GM12878 (cell line): ENCODE data around the gene NAMPT. TPM values are rescaled to one million over a fixed set of nuclear protein-coding genes. Genes with fewer than 3 reads are reported as not detected.

ENCODE experiments used
- ATAC-seq: fragments of 200-7000 bp; cut with Tn5 transposase; 3 replicates; pipeline ENCODE4 v1.9.1; 2020; ENCODE audit warnings: mild to moderate bottlenecking, moderate library complexity
- BruUV-seq: library from RNA; stranded (reverse); fragments of 400-500 nt; replicated peaks from 2 replicates; lab custom pipeline; 2021; lab: Mats Ljungman, UMichigan
- CTCF ChIA-PET: fragments of 300-600 bp; sonication (Branson Sonifier 250); formaldehyde crosslinking; extraction: SDS; loops from one replicate; lab custom pipeline; 2021; ENCODE audit warnings: inconsistent platforms; lab: Yijun Ruan, JAX
- POLR2A ChIA-PET: fragments of 350-600 bp; formaldehyde crosslinking; extraction: SDS; loops from one replicate; lab custom pipeline; 2021; ENCODE audit warnings: inconsistent platforms; lab: Charles Lee
- RAD21 ChIA-PET: fragments of 300-600 bp; sonication (Branson Sonifier 250); formaldehyde crosslinking; loops from one replicate; lab custom pipeline; 2023; ENCODE audit warnings: antibody characterized with exemption; ENCODE audit not compliant: unreplicated experiment; lab: Charles Lee
- SMC1A ChIA-PET: fragments of 300-600 bp; sonication (Branson Sonifier 250); formaldehyde crosslinking; loops from one replicate; lab custom pipeline; 2023; ENCODE audit not compliant: unreplicated experiment, uncharacterized antibody; lab: Charles Lee
- DNase-seq: peaks from one replicate; pipeline ENCODE4 v3.0.0-alpha.2; 2011; ENCODE audit warnings: low read depth, low spot score
- FAIRE-seq: peaks from 3 replicates; lab custom pipeline; 2011; peaks lifted over from hg19 to GRCh38; lab: Jason Lieb, UNC
- H2AFZ ChIP-seq: 2 replicates; pipeline ENCODE4 v1.6.0; 2011; ENCODE audit warnings: low read depth, low read length, control low read depth; ENCODE audit not compliant: control insufficient read depth
- H3K27ac ChIP-seq: 2 replicates; pipeline ENCODE4 v1.5.1; 2011; ENCODE audit warnings: control low read depth; ENCODE audit not compliant: control insufficient read depth, insufficient read depth
- H3K27me3 ChIP-seq, 2 experiments: replicated peaks in 1 of 2; 2 replicates each; pipeline versions ENCODE4 v1.6.0 to v1.6.1; 2011; ENCODE audit warnings: low read length in 1 of 2; ENCODE audit not compliant: control insufficient read depth in 2 of 2, insufficient read depth in 2 of 2
- H3K36me3 ChIP-seq, 2 experiments: 2 replicates each; pipeline ENCODE4 v1.5.1; 2011; ENCODE audit warnings: low read length in 1 of 2; ENCODE audit not compliant: control insufficient read depth in 2 of 2, insufficient read depth in 2 of 2
- H3K4me1 ChIP-seq: 2 replicates; pipeline ENCODE4 v1.6.1; 2011; ENCODE audit warnings: mild to moderate bottlenecking, low read length, moderate library complexity, mixed read lengths; ENCODE audit not compliant: control insufficient read depth, insufficient read depth
- H3K4me2 ChIP-seq: 2 replicates; pipeline ENCODE4 v1.6.0; 2011; ENCODE audit warnings: control low read depth; ENCODE audit not compliant: control insufficient read depth, insufficient read depth
- H3K4me3 ChIP-seq: fragments of 200-600 bp; sonication (generic); 2 replicates; pipeline ENCODE4 v1.5.1; 2016
- H3K79me2 ChIP-seq: 2 replicates; pipeline ENCODE4 v1.6.0; 2011; ENCODE audit warnings: low read length; ENCODE audit not compliant: control insufficient read depth, insufficient read depth
- H3K9ac ChIP-seq: 2 replicates; pipeline ENCODE4 v1.8.0; 2011; ENCODE audit warnings: low read length, control low read depth, mixed read lengths; ENCODE audit not compliant: control insufficient read depth, insufficient read depth
- H3K9me3 ChIP-seq: replicated peaks from 3 replicates; pipeline ENCODE4 v1.5.1; 2011; ENCODE audit warnings: mild to moderate bottlenecking, low read length; ENCODE audit not compliant: control insufficient read depth, insufficient read depth
- H4K20me1 ChIP-seq: 2 replicates; pipeline ENCODE4 v1.6.0; 2011; ENCODE audit not compliant: control insufficient read depth, insufficient read depth
- ASH2L ChIP-seq: fragments of 300-600, 200-600 bp; sonication (generic); IDR thresholded peaks from 2 replicates; pipeline ENCODE4 v1.6.1; 2017; ENCODE audit warnings: low read depth, mild to moderate bottlenecking, borderline replicate concordance
- BCL11A ChIP-seq: IDR thresholded peaks from 2 replicates; pipeline ENCODE4 v1.6.1; 2011; ENCODE audit warnings: low read depth, low read length
- BCL3 ChIP-seq: IDR thresholded peaks from 2 replicates; pipeline ENCODE4 v1.6.1; 2011; ENCODE audit warnings: borderline replicate concordance, low read depth, mild to moderate bottlenecking, moderate library complexity, low read length; ENCODE audit not compliant: insufficient read depth, poor library complexity, severe bottlenecking
- BMI1 ChIP-seq: fragments of 450-650 bp; IDR thresholded peaks from 2 replicates; pipeline ENCODE4 v1.6.1; 2016; ENCODE audit warnings: mild to moderate bottlenecking, moderate library complexity, borderline replicate concordance
- CBX5 ChIP-seq: sonication (generic); IDR thresholded peaks from 2 replicates; pipeline ENCODE4 v1.6.1; 2016; ENCODE audit warnings: low read depth, moderate library complexity, mild to moderate bottlenecking, inconsistent platforms
- EZH2 ChIP-seq: IDR thresholded peaks from 2 replicates; pipeline ENCODE4 v1.6.1; 2012; ENCODE audit warnings: low read depth, mild to moderate bottlenecking, control low read depth, inconsistent platforms, low read length, borderline replicate concordance; ENCODE audit not compliant: control insufficient read depth
- GABPA ChIP-seq: IDR thresholded peaks from 2 replicates; pipeline ENCODE4 v1.6.1; 2014; ENCODE audit warnings: antibody characterized with exemption, low read depth, mild to moderate bottlenecking, inconsistent platforms
- IRF5 ChIP-seq: fragments of 450-650 bp; IDR thresholded peaks from 2 replicates; pipeline ENCODE4 v1.6.1; 2017; ENCODE audit warnings: borderline replicate concordance
- MEF2B ChIP-seq: fragments of 450-650 bp; IDR thresholded peaks from 2 replicates; pipeline ENCODE4 v1.6.1; 2018; ENCODE audit warnings: mild to moderate bottlenecking, moderate library complexity; ENCODE audit not compliant: partially characterized antibody, poor library complexity, severe bottlenecking
- NR2C2 ChIP-seq: IDR thresholded peaks from 2 replicates; pipeline ENCODE4 v1.6.1; 2011; ENCODE audit warnings: borderline replicate concordance, low read depth; ENCODE audit not compliant: control insufficient read depth, insufficient read length
- RAD21 ChIP-seq: IDR thresholded peaks from 2 replicates; pipeline ENCODE4 v1.6.1; 2011; ENCODE audit warnings: mild to moderate bottlenecking, low read depth, low read length, moderate library complexity; ENCODE audit not compliant: insufficient read depth
- SMAD1 ChIP-seq: fragments of 450-650 bp; IDR thresholded peaks from 2 replicates; pipeline ENCODE4 v1.6.1; 2018; ENCODE audit warnings: mild to moderate bottlenecking, low read depth; ENCODE audit not compliant: partially characterized antibody
- ZBTB4 ChIP-seq: fragments of 450-650 bp; formaldehyde crosslinking; IDR thresholded peaks from 2 replicates; pipeline ENCODE4 v1.4.0; 2022; ENCODE audit warnings: mild to moderate bottlenecking, moderate library complexity
- ZNF24 ChIP-seq: fragments of 450-650 bp; IDR thresholded peaks from 2 replicates; pipeline ENCODE4 v1.6.1; 2017; ENCODE audit warnings: antibody characterized with exemption, mild to moderate bottlenecking
- WGBS: methylation state at CpG from one replicate; pipeline ENCODE4 v1.1.6; 2016; ENCODE audit warnings: low lambda C conversion rate; ENCODE audit not compliant: insufficient replicate concordance, insufficient coverage; ENCODE audit errors: missing lambda C conversion rate; 5-methylcytosine and 5-hydroxymethylcytosine counted together
- in situ Hi-C: fragments of 300-500 bp; cut with MboI; formaldehyde crosslinking; loops from 9 replicates; pipeline ENCODE4 v1.14.3; 2018; ENCODE audit warnings: mixed read lengths
- intact Hi-C: fragments of 100-400 bp; cut with micrococcal nuclease; formaldehyde crosslinking; loops from one replicate; pipeline ENCODE4 v1.14.2; 2022; ENCODE audit not compliant: unreplicated experiment
- polyA plus RNA-seq, 11 experiments: library from polyadenylated mRNA; depleted of rRNA in 4 of 11; unstranded in 6 of 11; stranded (reverse) in 5 of 11; fragments of >200 nt; fragmentation: Nextera tagmentation in 4 of 11; fragmentation: Illumina TruSeq in 1 of 11; extraction: Ambion mirVana in 4 of 11; extraction: Trizol in 1 of 11; gene quantifications; 1 replicate in 1 of 11; 2 replicates in 10 of 11; pipeline versions ENCODE4 v1.2.1 to v1.2.3, GENCODE V29; 2011 to 2016; ENCODE audit warnings: inconsistent platforms in 2 of 11, missing spikeins in 2 of 11, low read depth in 1 of 11
- total RNA-seq, 4 experiments: library from RNA; depleted of rRNA in 3 of 4; stranded (reverse); fragments of >200 nt in 3 of 4; fragmentation: Illumina TruSeq in 1 of 4; extraction: Trizol in 1 of 4; gene quantifications; 2 replicates each; pipeline versions ENCODE4 v1.2.1 to v1.2.3, GENCODE V29; 2013 to 2021

NAMPT gene
- total and polyA plus RNA-seq, 10 of the 15 experiments (the other 5 are each of a cell fraction or from before 2014, with no cell fraction given): 28.3 to 173 (median 75.0) TPM

GRCh38 chr7:106216923-106217542 is 67.8 kb downstream of the NAMPT start:
- Histone ChIP-seq H3K4me3 (no peak overlapping the region), H4K20me1 (no peaks in the 10 kb centered on the region), H2AFZ (no peak overlapping the region), H3K27me3 (no peaks in the 10 kb centered on the region), H3K4me2 (no peak overlapping the region), H3K27ac (no peak overlapping the region)
- ATAC-seq (no peak), DNase-seq (no peak)
- in situ Hi-C loops: no loop called here
- no TSS peak for BruUV-seq
- 52% methylated on average over 8 of the region's 8 CpGs for WGBS
- POLR2A ChIA-PET: interaction anchor here (0.8 kb wide), 1 partner anchor 13 kb away, joined by 3 read pairs; no protein-coding TSS in a partner anchor
- RAD21 ChIA-PET: interaction anchor here (1.2 to 1.4 kb wide), 2 partner anchors 68 to 245 kb away, joined by 4 to 5 read pairs; partner anchors contain the start of gene NAMPT
- no peak for TF ChIP-seq EZH2
- TF ChIP-seq IRF5: no peak
- no peak for TF ChIP-seq GABPA
- no peak for TF ChIP-seq ZBTB4 (CRISPR knock-in tag)
- no peak for TF ChIP-seq ZNF24
- TF ChIP-seq RAD21: no peak
- TF ChIP-seq CBX5: no peak
- no peak for TF ChIP-seq BCL11A
- TF ChIP-seq BMI1: no peak
- TF ChIP-seq NR2C2: no peak
- TF ChIP-seq MEF2B: no peak
- TF ChIP-seq ASH2L: no peak
- no peak for TF ChIP-seq BCL3
- no peak for TF ChIP-seq SMAD1
- TF ChIP-seq, all 136 proteins: peak for 0
- Histone ChIP-seq H3K9ac (no peak overlapping the region), H3K79me2 (no peaks in the 10 kb centered on the region), H3K36me3 (no peaks in the 10 kb centered on the region), H3K9me3 (no peaks in the 10 kb centered on the region; the same call in 2 of the 3 replicates), H3K4me1 (no peaks in the 10 kb centered on the region)
- intact Hi-C loops: no loop called here
- CTCF ChIA-PET: interaction anchor here (0.8 to 1.1 kb wide), 5 partner anchors 13 to 299 kb away, joined by 3 read pairs; no protein-coding TSS in a partner anchor
- FAIRE-seq: no peak
- SMC1A ChIA-PET: interaction anchor here (0.6 to 1.3 kb wide), 3 partner anchors 24 to 129 kb away, joined by 3 read pairs; no protein-coding TSS in a partner anchor
